Spleen (tissue), 7 donors: Measurements from ENCODE around the gene CNOT11.

ENCODE experiments used
- CTCF ChIP-seq, 11 experiments: fragments of 200-600 bp in 7 of 11; fragments of 450-650 bp in 4 of 11; sonication (generic) in 4 of 11; IDR thresholded peaks in 8 of 11; conservative IDR thresholded peaks in 3 of 11; 1 replicate in 7 of 11; 2 replicates in 4 of 11; pipeline versions ENCODE4 v1.4.0 to v1.8.0; 2016 to 2021; ENCODE audit warnings: antibody characterized with exemption in 11 of 11, inconsistent platforms in 4 of 11, mild to moderate bottlenecking in 1 of 11
- POLR2A ChIP-seq, 3 donors: fragments of 450-650 bp; IDR thresholded peaks; one replicate each; pipeline ENCODE4 v1.5.1; 2017; ENCODE audit warnings: antibody characterized with exemption in 3 of 3, mild to moderate bottlenecking in 1 of 3
- POLR2AphosphoS5 ChIP-seq, 3 donors: sonication (generic); formaldehyde crosslinking; IDR thresholded peaks; one replicate each; pipeline ENCODE4 v1.5.1; 2017; ENCODE audit warnings: antibody characterized with exemption in 3 of 3
- donor health status: DM: no; HTN: no; CAD: no; lungs with moderate emphysema.
- donor health status: DM: no; HTN: no; CAD: no.
- donor health status: DM: no; HTN: no; CAD: no.

- TF ChIP-seq POLR2A (IDR thresholded peaks at IDR 0.05) (no peak), POLR2AphosphoS5 (IDR thresholded peaks at IDR 0.05) (no peak), CTCF (IDR thresholded peaks at IDR 0.05 in 8 of 11, conservative IDR thresholded peaks at IDR 0.05 in 3 of 11) (no peak)
These were observed 10.7 kb downstream of the CNOT11 start for GRCh38 chr2:101263377-101263800.
